ENCODE data around the gene CES5A.

- TF ChIP-seq POLR2A (IDR thresholded peaks at IDR 0.05; ENCODE audit: low read length) (no peak), GATA1 (IDR thresholded peaks at IDR 0.05; ENCODE audit: low read depth, low read length) (no peak)
Measured at GRCh38 chr16:55825115-55825728, 50.0 kb downstream of the CES5A start.
